Measurements from ENCODE around the gene LYZL4.

Gene LYZL4

DNA sequence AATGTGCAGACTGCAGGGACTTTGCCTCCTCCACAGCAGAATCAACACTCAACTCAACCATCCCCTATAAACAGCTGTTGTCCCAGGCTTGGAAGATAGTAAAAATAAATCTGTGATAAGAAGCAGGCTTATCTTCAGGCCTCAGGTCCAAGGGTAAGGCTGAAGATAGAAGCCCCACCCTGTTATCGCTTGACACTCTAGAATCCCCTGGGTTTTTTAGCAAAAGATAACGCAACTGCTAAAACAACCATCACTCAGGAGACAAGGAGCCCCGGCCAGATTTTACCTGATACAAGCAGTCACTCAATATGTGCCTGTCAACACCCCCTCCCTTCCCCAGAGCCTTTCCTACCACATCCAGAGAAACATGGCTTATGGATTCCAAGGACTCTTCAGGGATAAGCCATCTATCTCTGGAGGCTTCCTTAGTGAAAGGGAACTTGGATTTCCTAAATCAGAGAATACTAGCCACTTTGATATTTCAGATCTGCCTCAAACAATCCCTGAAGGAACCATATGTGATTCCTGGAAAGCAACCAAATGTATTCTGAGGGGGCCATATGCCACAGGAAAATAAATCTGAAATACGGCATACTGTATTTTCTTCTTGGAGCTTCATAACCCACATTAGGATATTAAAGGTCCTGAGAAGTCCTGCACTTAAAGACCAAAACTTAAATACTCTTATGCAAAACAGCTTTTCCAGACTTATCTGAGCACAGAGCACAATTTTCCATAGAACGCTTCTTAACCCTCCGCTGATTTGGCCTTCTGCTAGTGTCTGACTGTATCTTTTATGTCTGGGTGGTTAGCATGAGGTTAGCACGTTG is 60.4 kb downstream of the LYZL4 start:
- H3K4me3 ChIP-seq (ENCODE audit: low read length): no peak overlapping the region
- no peaks in the 10 kb centered on the region for H3K27me3 ChIP-seq (ENCODE audit: insufficient read depth, low read length)
- H3K4me1 ChIP-seq (ENCODE audit: insufficient read depth, low read length): no peaks in the 10 kb centered on the region
- H2AFZ ChIP-seq (ENCODE audit: low read depth, low read length): no peak overlapping the region
- no peaks in the 10 kb centered on the region for H3K9me3 ChIP-seq (ENCODE audit: low read length)
- H3K36me3 ChIP-seq (ENCODE audit: insufficient read depth, low read length): no peaks in the 10 kb centered on the region

- no peaks in the 10 kb centered on the region for H3K4me1 ChIP-seq (ENCODE audit: insufficient read depth, low read length)
- no peaks in the 10 kb centered on the region for H3K9me3 ChIP-seq (ENCODE audit: low read length)
- no peak overlapping the region for H3K4me3 ChIP-seq (ENCODE audit: low read length)
- no peaks in the 10 kb centered on the region for H3K36me3 ChIP-seq (ENCODE audit: insufficient read depth, low read length)
- H2AFZ ChIP-seq (ENCODE audit: low read depth, low read length): no peak overlapping the region
- no peaks in the 10 kb centered on the region for H3K27me3 ChIP-seq (ENCODE audit: insufficient read depth, low read length)
These were observed 62.5 kb downstream of the LYZL4 start for GRCh38 chr3:42347928-42348327.
